ENCODE measurements around the gene HMCN2. TPM values are rescaled to one million over a fixed set of nuclear protein-coding genes. Genes with fewer than 3 reads are reported as not detected.

The HMCN2 gene
- polyA plus RNA-seq, 2 of the 4 experiments (the other 2 are of a cell fraction), result 0.01 TPM; not detected in 1

- ChIA-PET POLR2A (no interaction called here), CTCF (interaction anchor here (0.6 to 1.6 kb wide), 4 partner anchors 12 to 26 kb away, joined by 3 to 6 read pairs (median 4); no protein-coding TSS in a partner anchor)
- H3K4me2 ChIP-seq, result no peak overlapping the region
- no peak for FAIRE-seq
- H3K27ac ChIP-seq, result no peak overlapping the region
- no peak for TF ChIP-seq HES2 (IDR thresholded peaks at IDR 0.05)
- TF ChIP-seq ELK1 (IDR thresholded peaks at IDR 0.05; ENCODE audit: low read depth, low read length), result no peak
- no peak for TF ChIP-seq CHD2 (IDR thresholded peaks at IDR 0.05; ENCODE audit: low read length, partially characterized antibody)
- no peak for TF ChIP-seq USF2 (IDR thresholded peaks at IDR 0.05)
- TF ChIP-seq EHF (CRISPR knock-in tag; IDR thresholded peaks at IDR 0.05), result no peak
- no peak for ATAC-seq
- peaks cover 12% of the 10 kb centered on the region; the same call in 2 of the 3 replicates for H3K4me1 ChIP-seq
- no peak overlapping the region for H3K4me3 ChIP-seq
- H3K9me3 ChIP-seq, result no peaks in the 10 kb centered on the region
- 19% methylated on average over 2 of the region's 2 CpGs for WGBS (ENCODE audit: missing lambda C conversion rate)
- DNase-seq (ENCODE audit: low read depth in 1 of 2, low spot score in 1 of 2), result no peak
These were observed 63.5 kb downstream of the HMCN2 start for GRCh38 chr9:130329061-130329460.

GRCh38 chr9:130330202-130330862 lies 64.8 kb downstream of the HMCN2 start:
- Histone ChIP-seq H3K4me3 (no peak overlapping the region), H3K4me2 (no peak overlapping the region), H3K27ac (no peak overlapping the region), H3K9me3 (no peaks in the 10 kb centered on the region), H3K4me1 (peaks cover 12% of the 10 kb centered on the region; the same call in 2 of the 3 replicates)
- no peak for FAIRE-seq
- ChIA-PET POLR2A (no interaction called here), CTCF (interaction anchor here (0.8 to 1.6 kb wide), 3 partner anchors 11 to 28 kb away, joined by 4 to 6 read pairs (median 4); no protein-coding TSS in a partner anchor)
- TF ChIP-seq KDM1A (IDR thresholded peaks at IDR 0.05; ENCODE audit: low read depth) (no peak), RARB (CRISPR knock-in tag; IDR thresholded peaks at IDR 0.05) (no peak), CHD2 (IDR thresholded peaks at IDR 0.05; ENCODE audit: low read length, partially characterized antibody) (no peak), MAX (IDR thresholded peaks at IDR 0.05) (no peak), CEBPB (IDR thresholded peaks at IDR 0.05) (no peak), PHF8 (IDR thresholded peaks at IDR 0.05; ENCODE audit: borderline replicate concordance, low read depth) (no peak), MAFK (IDR thresholded peaks at IDR 0.05; ENCODE audit: partially characterized antibody) (no peak)
- no peak for DNase-seq (ENCODE audit: low read depth in 1 of 2, low spot score in 1 of 2)
- no peak for ATAC-seq
- WGBS (ENCODE audit: missing lambda C conversion rate), result 55% methylated on average over 16 of the region's 20 CpGs

- FAIRE-seq, result no peak
- H3K4me1 ChIP-seq, result peaks cover 12% of the 10 kb centered on the region; the same call in 2 of the 3 replicates
- H3K4me3 ChIP-seq, result no peak overlapping the region
- TF ChIP-seq RFX5 (IDR thresholded peaks at IDR 0.05), result no peak
- no peak for TF ChIP-seq MYC (IDR thresholded peaks at IDR 0.05; ENCODE audit: borderline replicate concordance, low read length)
- TF ChIP-seq EHMT2 (IDR thresholded peaks at IDR 0.05; ENCODE audit: low read depth), result no peak
- TF ChIP-seq MAX (IDR thresholded peaks at IDR 0.05), result no peak
- no peak for TF ChIP-seq KDM1A (IDR thresholded peaks at IDR 0.05; ENCODE audit: low read depth)
- no peak for TF ChIP-seq E2F6 (IDR thresholded peaks at IDR 0.05; ENCODE audit: borderline replicate concordance, low read depth)
- TF ChIP-seq POLR2A (IDR thresholded peaks at IDR 0.05; ENCODE audit: low read length), result no peak
- TF ChIP-seq RAD21 (conservative IDR thresholded peaks at IDR 0.05 in 1 of 2, IDR thresholded peaks at IDR 0.05 in 1 of 2), result no peak
- TF ChIP-seq CHD2 (IDR thresholded peaks at IDR 0.05; ENCODE audit: low read length, partially characterized antibody), result no peak
- TF ChIP-seq NR3C1 (IDR thresholded peaks at IDR 0.05), result no peak
- H3K4me2 ChIP-seq, result no peak overlapping the region
- ChIA-PET POLR2A (no interaction called here), CTCF (no interaction called here)
- DNase-seq (ENCODE audit: low read depth in 1 of 2, low spot score in 1 of 2), result no peak
- WGBS (ENCODE audit: missing lambda C conversion rate), result 78% methylated on average over 14 of the region's 14 CpGs
- ATAC-seq, result no peak
- no peak overlapping the region for H3K27ac ChIP-seq
- H3K9me3 ChIP-seq, result no peaks in the 10 kb centered on the region
These were observed 65.5 kb downstream of the HMCN2 start for GRCh38 chr9:130331061-130331460.
